Suprapubic skin (tissue), 4 donors: Measurements from ENCODE around the gene SLC6A6. TPM values are rescaled to one million over a fixed set of nuclear protein-coding genes. Genes with fewer than 3 reads are reported as not detected.

Experiments used
- DNase-seq, 2 donors: peaks; one replicate each; pipeline ENCODE4 v3.0.0-alpha.2; 2019; ENCODE audit warnings: low spot score in 2 of 2
- H3K27ac ChIP-seq: fragments of 200-600 bp; sonication (generic); one replicate; pipeline ENCODE4 v1.5.1; 2019
- H3K27me3 ChIP-seq: fragments of 200-600 bp; sonication (generic); one replicate; pipeline ENCODE4 v1.5.1; 2019
- H3K36me3 ChIP-seq: fragments of 200-600 bp; sonication (generic); one replicate; pipeline ENCODE4 v1.5.1; 2019
- H3K4me1 ChIP-seq: fragments of 200-600 bp; sonication (generic); one replicate; pipeline ENCODE4 v1.5.1; 2019
- H3K4me3 ChIP-seq: fragments of 200-600 bp; sonication (generic); one replicate; pipeline ENCODE4 v1.5.1; 2019; ENCODE audit warnings: mild to moderate bottlenecking
- H3K9me3 ChIP-seq: fragments of 200-600 bp; sonication (generic); one replicate; pipeline ENCODE4 v1.5.1; 2019
- CTCF ChIP-seq, 2 donors: fragments of 200-600 bp in 1 of 2; fragments of 450-650 bp in 1 of 2; sonication (generic) in 1 of 2; IDR thresholded peaks; one replicate each; pipeline ENCODE4 v1.5.1; 2016 to 2019; ENCODE audit warnings: antibody characterized with exemption in 2 of 2, mild to moderate bottlenecking in 1 of 2, moderate library complexity in 1 of 2
- EP300 ChIP-seq: sonication (generic); formaldehyde crosslinking; IDR thresholded peaks from one replicate; pipeline ENCODE4 v1.6.1; 2017; ENCODE audit warnings: antibody characterized with exemption
- POLR2A ChIP-seq, 2 donors: fragments of 450-650 bp; IDR thresholded peaks; one replicate each; pipeline ENCODE4 v1.6.1; 2017; ENCODE audit warnings: antibody characterized with exemption in 2 of 2, mild to moderate bottlenecking in 2 of 2, moderate library complexity in 2 of 2
- POLR2AphosphoS5 ChIP-seq, 3 donors: sonication (generic); formaldehyde crosslinking; IDR thresholded peaks; one replicate each; pipeline ENCODE4 v1.6.1; 2017; ENCODE audit warnings: antibody characterized with exemption in 3 of 3
- WGBS: methylation state at CpG from one replicate; pipeline ENCODE4 v1.1.5; 2018; 5-methylcytosine and 5-hydroxymethylcytosine counted together
- total RNA-seq, 4 donors: library from RNA; depleted of rRNA; stranded (reverse); fragments of >200 nt; gene quantifications; one replicate each; pipeline ENCODE4 v1.1.0, GENCODE V29; 2016

Gene SLC6A6
- total RNA-seq, 4 donors from 2014 or later: 85.4 to 149 (median 102) TPM

- Histone ChIP-seq H3K27me3 (no peaks in the 10 kb centered on the region), H3K4me3 (no peak overlapping the region), H3K36me3 (no peaks in the 10 kb centered on the region), H3K27ac (no peak overlapping the region), H3K4me1 (peaks cover 4% of the 10 kb centered on the region), H3K9me3 (no peaks in the 10 kb centered on the region)
- TF ChIP-seq POLR2A (IDR thresholded peaks at IDR 0.05) (no peak), CTCF (IDR thresholded peaks at IDR 0.05) (no peak), EP300 (no peak), POLR2AphosphoS5 (IDR thresholded peaks at IDR 0.05) (no peak)
- peak; percentile 21 to 49 for DNase-seq
- 80% methylated on average over 8 of the region's 8 CpGs for WGBS
Measured at GRCh38 chr3:14520967-14521366, 118.6 kb downstream of the SLC6A6 start.

- 86% methylated on average over 12 of the region's 12 CpGs for WGBS
- TF ChIP-seq EP300 (no peak), POLR2AphosphoS5 (IDR thresholded peaks at IDR 0.05) (no peak), POLR2A (IDR thresholded peaks at IDR 0.05) (no peak), CTCF (IDR thresholded peaks at IDR 0.05) (no peak)
- no peaks in the 10 kb centered on the region for H3K27me3 ChIP-seq
Measured at GRCh38 chr3:14521611-14522010, 119.2 kb downstream of the SLC6A6 start.

GRCh38 chr3:14522129-14522691, 119.8 kb downstream of the SLC6A6 start:
- peak; percentile 50 to 65 for DNase-seq
- no peak overlapping the region for H3K27ac ChIP-seq
- peaks cover 10% of the 10 kb centered on the region for H3K4me1 ChIP-seq
- no peak overlapping the region for H3K4me3 ChIP-seq
- 70% methylated on average over 14 of the region's 16 CpGs for WGBS
- no peaks in the 10 kb centered on the region for H3K9me3 ChIP-seq
- TF ChIP-seq EP300 (no peak), POLR2AphosphoS5 (IDR thresholded peaks at IDR 0.05) (no peak), POLR2A (IDR thresholded peaks at IDR 0.05) (no peak)
- no peaks in the 10 kb centered on the region for H3K36me3 ChIP-seq
- no peaks in the 10 kb centered on the region for H3K27me3 ChIP-seq

More at GRCh38 chr3:14521611-14522010, 119.2 kb downstream of the SLC6A6 start:
- no peaks in the 10 kb centered on the region for H3K9me3 ChIP-seq
- peak; percentile 40 to 41 for DNase-seq
- H3K4me3 ChIP-seq: no peak overlapping the region
- no peak overlapping the region for H3K27ac ChIP-seq
- peaks cover 6% of the 10 kb centered on the region for H3K4me1 ChIP-seq
- no peaks in the 10 kb centered on the region for H3K36me3 ChIP-seq

- no peak overlapping the region for H3K27ac ChIP-seq
- no peaks in the 10 kb centered on the region for H3K9me3 ChIP-seq
- no peaks in the 10 kb centered on the region for H3K36me3 ChIP-seq
- H3K27me3 ChIP-seq: no peaks in the 10 kb centered on the region
- 94% methylated on average over 3 of the region's 12 CpGs for WGBS
- H3K4me3 ChIP-seq: no peak overlapping the region
- DNase-seq: peak; percentile 34 to 44
- no peak for TF ChIP-seq POLR2A (IDR thresholded peaks at IDR 0.05)
- no peak for TF ChIP-seq EP300
- no peak for TF ChIP-seq POLR2AphosphoS5 (IDR thresholded peaks at IDR 0.05)
- TF ChIP-seq CTCF (IDR thresholded peaks at IDR 0.05): no peak
- peaks cover 10% of the 10 kb centered on the region for H3K4me1 ChIP-seq
Measured at GRCh38 chr3:14522768-14523167, 120.4 kb downstream of the SLC6A6 start.

- Histone ChIP-seq H3K9me3 (no peaks in the 10 kb centered on the region), H3K4me1 (peaks cover 10% of the 10 kb centered on the region), H3K27ac (no peak overlapping the region), H3K4me3 (no peak overlapping the region), H3K27me3 (no peaks in the 10 kb centered on the region), H3K36me3 (no peaks in the 10 kb centered on the region)
- TF ChIP-seq POLR2A (IDR thresholded peaks at IDR 0.05): no peak
- WGBS: 77% methylated on average over 5 of the region's 7 CpGs
- DNase-seq: peak; percentile 15 to 69
Measured at GRCh38 chr3:14523792-14524191, 121.4 kb downstream of the SLC6A6 start.

- Histone ChIP-seq H3K9me3 (no peaks in the 10 kb centered on the region), H3K27me3 (no peaks in the 10 kb centered on the region), H3K4me1 (peaks cover 10% of the 10 kb centered on the region), H3K36me3 (no peaks in the 10 kb centered on the region), H3K4me3 (no peak overlapping the region), H3K27ac (no peak overlapping the region)
- DNase-seq: peak; percentile 57 to 74
- WGBS: 78% methylated on average over 1 of the region's 14 CpGs
- TF ChIP-seq POLR2A (IDR thresholded peaks at IDR 0.05) (no peak), CTCF (IDR thresholded peaks at IDR 0.05) (no peak), EP300 (no peak), POLR2AphosphoS5 (IDR thresholded peaks at IDR 0.05) (no peak)
Measured at GRCh38 chr3:14524311-14524711, 121.9 kb downstream of the SLC6A6 start.
